Measurements from ENCODE around the gene EEF2KMT.
A peak's percentile ranks its signal among the peaks of the same experiment; 100 is the strongest.

Gene EEF2KMT

DNA sequence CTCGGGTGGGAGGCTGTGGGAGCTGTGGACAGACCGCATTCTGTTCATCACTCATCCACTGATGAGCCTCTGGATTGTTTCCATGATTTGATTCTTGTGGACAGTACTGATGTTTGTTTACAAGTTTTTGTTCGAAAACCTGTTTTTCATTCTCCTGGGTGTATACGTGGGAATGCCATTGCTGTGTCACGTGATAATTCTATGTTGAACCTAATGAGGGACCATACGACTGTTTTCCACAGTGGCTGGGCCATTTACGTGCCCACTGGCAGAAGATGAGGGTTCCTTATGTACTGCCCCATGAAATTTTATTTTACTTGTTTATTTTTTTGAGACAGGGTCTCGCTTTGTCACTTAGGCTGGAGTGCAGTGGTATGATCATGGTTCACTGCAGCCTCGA is 28.5 kb downstream of the EEF2KMT start:
- DNase-seq: no peak

DNA sequence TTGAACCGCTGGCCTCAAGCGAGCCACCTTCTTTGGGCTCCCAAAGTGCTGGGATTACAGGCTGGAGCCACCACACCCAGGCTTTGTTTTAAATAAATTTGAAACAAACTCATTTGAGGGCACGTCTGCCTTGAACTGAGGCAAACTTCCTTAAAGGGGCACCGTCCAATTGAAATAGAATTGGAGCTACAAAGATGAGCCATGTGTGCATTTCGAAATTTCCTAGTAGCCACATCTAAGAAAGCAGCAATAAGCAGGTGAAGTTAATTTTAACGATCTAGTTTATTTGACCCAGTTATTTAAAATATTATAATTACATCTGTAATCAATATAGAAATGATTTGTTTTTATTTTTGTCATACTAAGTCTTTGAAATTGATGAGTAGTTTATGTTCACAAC is 31.1 kb downstream of the EEF2KMT start:
- no peak for DNase-seq

DNA sequence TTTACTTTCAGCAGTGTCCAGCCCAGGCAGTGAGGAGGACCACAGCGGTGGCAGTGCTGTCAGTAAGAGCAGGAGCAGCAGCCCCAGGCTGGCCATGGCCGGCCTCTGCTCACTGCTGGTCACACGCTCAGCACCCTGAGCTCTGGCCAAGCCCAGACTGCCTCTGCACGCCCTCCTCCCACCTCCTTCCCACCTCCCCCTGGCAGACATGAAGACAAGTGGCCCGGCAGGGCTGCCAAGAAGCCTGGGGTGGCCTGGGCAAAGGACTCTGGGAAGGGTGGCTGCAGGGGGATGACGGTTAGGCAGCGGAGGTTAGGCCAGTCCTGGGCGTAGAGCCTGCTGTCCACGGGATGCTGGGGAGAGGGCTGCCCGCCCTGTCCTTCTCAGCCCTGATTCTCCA is 31.8 kb downstream of the EEF2KMT start, which contains the start of gene C16orf89:
Gene C16orf89, minus strand, starts transcription at position 144 of the 400 bp plus-strand sequence. Its CDS starts 48 bp downstream, at position 96.
- DNase-seq: peak; percentile 19

DNA sequence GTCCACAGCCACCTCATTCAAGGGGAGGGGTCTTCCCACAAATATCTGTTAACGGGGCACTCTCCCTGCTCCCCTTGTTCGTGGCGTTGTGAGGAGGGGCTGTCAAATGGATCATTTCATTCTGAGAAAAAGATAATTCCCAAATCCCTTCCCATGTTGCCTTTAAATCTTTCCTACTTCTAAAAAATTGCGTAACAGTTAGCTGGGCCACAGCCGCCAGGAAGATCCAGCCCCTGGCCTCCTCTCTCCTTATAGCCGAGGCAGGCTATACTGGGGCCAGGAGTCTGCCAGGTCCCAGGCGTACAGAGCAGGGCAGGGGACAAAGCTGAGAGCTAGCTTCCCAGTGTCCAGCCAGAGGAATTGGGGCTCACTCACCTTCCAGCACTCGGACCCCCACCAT is 32.3 kb downstream of the EEF2KMT start:
- DNase-seq: peak; percentile 10

DNA sequence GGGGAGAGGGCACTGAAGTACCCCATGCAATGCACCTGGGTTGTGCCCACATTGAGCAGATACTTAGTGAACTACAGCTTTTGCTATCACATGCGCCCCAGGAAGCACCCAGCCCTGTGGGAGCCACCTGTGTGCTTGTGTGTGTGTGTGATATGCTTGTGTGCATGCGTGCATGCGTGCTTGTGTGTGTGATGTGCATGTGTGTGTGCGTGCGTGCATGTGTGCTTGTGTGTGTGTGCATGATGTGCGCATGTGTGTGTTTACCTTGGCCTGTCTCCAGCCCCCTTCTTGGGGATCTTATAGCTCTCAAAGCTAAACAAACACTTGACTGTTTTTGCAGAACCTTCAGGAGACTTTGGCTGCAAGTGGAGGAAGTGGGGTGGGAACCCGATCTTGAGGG is 32.7 kb downstream of the EEF2KMT start:
- DNase-seq: peak; percentile 6

DNA sequence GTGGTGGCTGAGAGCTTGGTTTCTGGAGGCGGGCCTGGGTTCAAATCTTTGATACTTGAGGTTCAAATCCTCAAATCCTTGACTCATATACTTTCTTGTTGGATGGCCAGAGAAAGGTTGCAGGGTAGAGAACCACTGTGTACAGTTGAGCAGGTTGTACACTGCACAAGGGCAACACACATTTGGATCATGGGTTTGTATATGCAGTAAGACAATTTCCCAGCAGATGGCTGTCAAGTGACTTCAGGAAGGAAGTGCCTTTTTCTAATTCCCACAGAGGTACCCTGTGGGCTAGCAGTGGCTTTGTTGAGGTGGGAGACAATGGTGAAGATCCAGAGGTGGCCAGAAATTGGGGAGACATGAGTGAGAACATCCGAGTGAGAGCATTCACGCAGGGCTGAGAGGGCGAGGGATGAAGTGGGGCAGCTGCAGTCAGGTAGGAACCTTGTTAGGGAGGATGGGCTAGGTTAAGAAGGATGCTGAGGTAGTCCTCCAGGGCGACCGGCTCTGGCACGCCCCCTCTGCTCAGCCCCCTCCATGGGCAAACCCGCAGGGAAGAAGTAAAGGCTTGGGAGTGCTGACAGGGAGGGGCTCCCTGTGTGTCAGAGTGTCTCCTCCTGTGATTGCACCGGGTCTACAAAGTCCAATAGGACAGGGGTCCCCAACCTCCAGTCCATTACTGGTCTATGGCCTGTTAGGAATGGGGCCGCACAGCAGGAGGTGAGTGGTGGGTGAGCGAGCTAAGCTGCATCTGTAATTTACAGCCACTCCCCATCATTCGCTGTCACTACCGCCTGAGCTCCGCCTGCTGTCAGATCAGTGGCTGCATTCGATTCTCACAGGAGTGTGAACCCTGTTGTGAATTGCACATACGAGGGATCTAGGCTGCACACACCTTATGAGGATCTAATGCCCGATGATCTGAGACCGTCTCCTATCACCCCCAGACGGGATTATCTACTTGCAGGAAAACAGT is 34.5 kb downstream of the EEF2KMT start:
- DNase-seq: peak; percentile 10

DNA sequence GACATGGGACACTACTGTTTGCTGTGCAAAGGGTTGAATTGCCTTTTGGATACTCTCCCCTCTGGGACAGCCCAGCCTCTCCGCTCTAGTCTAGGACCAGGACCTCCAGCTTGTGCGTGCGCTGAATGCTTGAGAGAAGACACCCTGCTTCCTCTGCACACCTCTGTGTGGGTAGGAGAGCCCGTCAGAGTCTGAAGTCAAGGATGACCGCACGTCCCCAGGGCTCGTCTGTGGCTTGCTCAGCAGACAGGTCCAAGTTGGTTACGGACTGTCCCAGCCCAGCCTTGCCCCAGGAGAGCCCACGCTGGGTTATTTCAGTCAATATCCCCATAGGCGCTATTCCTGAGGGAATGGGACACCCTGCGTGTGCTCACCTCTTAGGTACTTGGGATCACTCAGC is 35.5 kb downstream of the EEF2KMT start:
- peak; percentile 24 for DNase-seq

DNA sequence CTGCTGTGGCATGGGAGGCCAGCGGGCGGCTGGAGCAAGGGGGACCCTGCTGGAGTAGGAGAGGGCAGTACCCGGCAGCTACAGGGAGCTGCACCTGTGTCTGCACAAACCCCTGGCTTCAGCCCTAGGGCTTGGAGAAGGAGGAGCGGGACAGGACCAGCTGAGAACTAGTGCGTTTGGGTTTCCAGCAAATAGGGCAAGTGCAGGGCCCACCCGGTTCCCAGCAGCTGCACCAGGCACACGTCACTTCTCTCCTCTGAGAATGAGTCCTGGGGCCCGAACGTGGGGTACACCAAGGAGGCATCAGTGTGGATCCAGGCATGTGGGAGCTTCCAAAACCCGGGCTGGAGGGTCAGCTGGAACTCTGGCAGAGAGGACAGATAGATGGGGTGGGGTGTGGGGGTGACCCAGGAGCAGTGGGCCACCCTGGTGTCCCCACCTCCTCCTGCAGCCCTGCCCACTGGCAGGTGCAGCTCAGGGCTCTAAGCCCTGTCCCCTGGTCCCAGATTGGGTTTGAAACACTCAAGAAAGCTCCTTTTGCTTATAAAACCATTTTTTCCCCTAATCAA is 37.4 kb downstream of the EEF2KMT start:
- DNase-seq: peak; percentile 15

DNA sequence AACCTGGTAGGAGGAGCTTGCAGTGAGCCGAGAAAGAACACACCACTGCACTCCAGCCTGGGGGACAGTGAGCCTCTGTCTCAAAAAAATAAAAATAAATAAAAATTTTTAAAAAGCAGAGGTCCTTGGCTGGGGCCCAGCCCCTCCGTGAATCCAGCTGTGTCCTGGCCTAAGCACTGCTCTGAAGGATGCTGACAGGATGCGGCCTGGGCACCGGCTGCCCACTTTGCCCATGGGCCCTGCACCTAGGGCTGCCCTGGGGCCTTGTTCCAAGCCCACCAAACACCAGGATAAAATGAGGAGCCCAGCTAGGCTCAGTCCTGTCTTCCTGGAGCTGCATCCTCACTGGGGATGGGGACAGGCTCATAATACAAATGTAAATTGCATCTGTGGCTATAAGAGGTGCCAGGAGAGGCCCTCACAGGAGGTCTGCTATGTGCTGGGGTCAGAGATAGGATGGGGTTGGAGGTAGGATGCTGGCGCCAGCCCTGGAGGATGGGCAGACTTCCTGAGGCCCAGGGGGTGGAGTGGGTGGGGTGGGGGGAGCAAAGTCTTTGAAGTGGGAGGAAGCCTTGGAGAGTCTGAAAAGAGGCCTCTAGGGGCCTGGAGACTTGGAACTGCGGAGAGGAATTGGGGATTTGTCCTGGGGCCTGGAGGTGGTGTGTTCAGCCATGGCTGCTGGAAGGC is 38.1 kb downstream of the EEF2KMT start:
- peak; percentile 8 for DNase-seq

DNA sequence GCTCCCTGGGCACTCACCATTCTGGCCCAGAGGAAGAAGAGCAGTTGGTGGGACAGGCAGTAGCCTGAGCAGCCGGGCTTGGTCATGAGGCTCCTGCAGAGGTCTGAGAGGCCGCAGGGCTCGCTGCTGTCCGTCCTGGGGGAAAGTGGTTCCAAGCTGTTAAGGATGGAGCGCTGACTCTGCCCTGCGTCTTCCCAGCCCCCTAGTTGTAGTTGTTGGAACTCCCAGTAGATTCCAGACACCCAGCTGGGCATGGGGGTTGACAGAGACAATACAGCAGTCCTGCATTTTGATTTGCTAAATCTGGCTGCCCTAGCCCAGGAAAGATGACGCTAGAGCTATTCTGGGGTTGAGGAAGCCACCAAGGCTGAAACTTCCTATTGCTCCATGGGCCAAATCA is 39.1 kb downstream of the EEF2KMT start:
- DNase-seq: peak; percentile 26

DNA sequence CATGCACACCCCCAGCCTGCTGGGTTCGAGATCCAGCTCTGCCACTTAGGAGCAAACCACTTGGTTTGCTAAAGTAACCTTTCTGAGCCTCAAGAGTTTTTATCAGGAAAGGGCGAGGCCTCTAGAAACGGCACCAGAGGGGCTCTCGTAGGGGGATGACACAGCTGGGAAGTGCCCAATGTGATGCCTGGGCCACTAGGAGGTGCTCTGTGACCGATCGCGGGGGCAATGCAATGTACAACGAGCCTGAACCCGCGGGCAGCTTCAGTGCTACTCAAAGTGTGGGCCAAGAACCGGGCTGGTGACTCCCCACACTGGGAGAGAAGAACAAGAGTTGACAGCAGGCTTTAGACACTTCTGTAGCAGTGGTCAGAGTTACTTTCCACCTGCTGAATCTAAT is 41.2 kb downstream of the EEF2KMT start:
- peak; percentile 15 for DNase-seq

DNA sequence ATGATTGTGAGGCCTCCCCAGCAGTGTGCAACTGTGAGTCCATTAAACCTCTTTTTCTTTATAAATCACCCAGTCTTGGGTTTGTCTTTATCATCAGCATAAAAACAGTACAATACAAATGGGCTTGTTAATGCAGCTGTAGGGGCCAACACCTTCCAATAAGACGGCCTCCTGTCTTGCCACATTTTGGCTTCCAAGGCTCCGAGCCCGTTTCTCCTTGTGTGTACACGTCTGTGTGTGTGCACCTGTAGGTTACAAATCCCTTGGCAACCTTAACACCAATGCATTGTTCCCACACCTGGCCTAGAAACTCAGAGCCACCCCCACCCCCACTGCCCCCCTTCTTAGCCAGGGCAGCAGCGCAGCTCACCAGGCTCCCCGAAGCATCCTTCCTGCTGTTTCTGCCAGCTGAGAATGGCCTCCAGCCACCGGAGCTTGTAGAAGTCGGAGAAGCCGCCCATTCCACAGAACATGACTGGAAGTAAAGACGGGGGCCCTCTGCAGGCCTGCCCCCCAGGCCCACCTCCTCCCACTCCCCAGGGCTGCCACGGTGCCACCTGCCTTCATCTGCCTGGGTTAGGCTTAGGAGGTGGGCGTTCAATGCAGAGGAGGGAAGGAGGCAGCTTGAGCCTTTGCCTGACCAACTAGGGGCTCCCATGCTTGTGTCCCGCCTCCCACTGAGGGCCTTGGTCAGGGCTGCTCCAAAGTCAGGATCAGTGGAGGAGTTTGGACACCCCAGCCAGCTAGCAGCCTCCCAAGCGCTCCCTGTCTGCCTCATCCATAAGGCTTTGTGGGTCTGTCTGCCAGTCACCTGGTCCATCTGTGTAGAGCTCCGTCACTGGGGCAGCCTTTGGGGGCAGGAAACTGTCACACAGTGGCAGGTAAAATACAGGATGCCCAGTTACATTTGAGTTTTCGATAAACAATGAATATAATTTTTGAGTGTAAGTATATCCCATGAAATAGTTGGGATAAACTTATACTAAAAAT is 42.4 kb downstream of the EEF2KMT start:
- DNase-seq: peak; percentile 9

DNA sequence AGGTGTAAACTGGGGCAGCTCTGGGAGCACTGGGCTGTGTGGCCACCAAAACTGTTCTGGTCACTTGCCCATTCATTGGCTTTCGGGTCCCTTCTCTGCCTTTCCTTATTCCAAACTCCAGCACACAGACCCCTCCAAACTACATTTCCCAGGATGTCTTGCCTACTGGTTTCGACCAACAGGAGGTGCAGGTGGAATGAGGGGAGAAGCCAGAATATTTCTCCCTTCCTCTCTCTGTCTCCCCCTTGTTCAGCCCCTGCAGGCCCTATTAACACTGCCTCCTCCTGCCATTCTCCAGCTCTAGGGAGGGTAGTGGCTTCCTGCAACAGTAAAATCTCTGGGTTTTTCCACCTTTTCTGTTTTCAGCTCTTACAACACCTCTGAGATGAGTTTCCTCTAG is 50.7 kb downstream of the EEF2KMT start:
- peak; percentile 2 for DNase-seq

DNA sequence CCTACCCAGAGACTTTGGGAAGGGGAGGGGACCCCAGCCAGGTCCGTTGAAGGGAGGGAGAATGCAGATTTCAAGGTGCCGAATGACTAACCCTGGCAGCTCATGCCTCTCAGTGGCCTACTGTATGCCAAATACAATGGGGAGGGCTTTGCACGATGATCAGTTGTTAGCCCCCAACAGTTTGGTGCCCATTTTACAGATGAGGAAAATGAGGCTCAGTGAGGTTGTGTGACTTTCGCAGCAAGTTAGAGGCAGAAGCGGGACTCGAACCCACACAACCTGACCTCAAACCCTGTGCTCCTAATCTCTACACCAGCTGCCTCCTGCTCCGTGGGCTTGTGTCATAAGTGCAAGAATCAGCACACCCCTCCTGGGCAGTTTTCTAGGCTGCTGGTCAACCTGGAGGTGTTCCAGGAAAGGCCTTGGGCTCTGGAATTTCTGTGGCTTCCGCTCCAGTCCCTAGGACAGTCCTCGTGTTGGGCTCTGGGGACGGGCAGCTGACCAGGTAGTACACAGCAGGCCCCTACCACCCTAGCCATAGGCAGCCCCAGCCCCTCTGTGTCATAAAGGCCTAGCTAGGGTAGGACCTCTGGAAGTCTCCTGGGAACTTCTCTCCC is 52.0 kb downstream of the EEF2KMT start:
- DNase-seq: peak; percentile 8

DNA sequence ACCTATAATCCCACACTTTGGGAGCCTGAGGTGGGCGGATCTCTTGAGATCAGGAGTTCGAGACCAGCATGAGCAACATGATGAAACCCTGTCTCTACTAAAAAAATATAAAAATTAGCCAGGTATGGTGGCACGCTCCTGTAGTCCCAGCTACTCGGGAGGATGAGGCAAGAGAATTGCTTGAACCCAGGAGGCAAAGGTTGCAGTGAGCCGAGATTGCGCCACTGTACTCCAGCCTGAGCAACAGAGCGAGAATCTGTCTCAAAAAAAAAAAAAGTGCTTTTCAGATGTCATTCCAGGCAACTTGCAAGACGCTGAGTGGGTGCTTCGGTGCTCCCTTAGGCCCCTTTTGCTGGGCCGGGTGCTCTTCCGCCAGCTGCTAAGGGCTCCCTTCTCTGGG is 53.0 kb downstream of the EEF2KMT start:
- DNase-seq: peak; percentile 2

DNA sequence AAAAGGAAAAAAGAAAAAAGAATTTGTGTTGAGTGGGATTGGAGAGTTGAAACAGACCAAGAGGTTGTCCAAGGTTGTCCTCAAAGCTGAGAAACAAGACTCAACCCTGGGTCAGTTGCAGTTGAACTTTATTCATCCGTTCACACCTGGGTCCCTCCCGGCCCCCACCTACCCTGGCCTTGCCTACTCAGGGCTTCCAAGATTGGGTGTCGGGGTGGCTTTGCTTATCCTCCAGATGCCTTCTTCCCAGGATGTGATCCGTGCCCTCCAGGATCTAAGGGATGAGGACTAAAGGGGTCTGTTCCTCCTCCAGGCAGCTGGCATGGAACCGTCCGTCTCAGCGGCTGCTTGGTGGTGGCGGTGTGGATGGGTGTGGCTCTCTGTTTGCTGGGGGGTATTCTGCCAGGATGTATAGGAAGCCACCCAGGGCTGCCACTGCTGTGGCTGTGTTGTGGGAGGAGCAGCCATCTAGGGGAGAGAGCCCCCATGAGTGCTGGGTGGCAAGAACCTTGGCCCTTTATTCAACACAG is 53.5 kb downstream of the EEF2KMT start:
- peak; percentile 19 for DNase-seq

DNA sequence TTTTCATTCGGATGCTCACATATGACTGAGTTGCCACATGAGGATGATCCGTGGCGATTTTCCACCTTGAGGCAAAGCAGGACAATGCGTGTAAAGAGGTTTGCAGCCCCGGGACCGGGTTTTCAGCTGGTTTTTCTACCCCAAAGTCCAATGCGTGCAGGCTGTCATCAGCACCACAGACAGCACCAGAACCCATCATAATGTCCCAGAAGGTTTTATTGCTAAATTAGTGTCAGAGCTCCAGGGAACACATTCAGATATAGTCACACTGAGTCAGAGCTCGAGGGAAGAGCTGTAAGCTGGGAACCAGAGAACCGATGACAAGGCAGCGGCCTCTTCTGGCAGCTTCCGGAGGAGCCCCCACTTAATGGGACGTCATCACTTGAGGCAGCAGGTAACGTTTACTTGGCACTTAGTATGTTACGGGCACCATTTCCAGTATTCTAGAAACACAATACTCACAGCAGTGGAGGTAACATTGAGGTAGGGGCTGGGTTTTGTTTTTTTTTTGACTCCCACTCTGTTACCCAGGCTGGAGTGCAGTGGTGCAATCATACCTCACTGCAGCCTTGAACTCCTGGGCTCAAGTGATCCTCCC is 54.9 kb downstream of the EEF2KMT start:
- DNase-seq: peak; percentile 10

DNA sequence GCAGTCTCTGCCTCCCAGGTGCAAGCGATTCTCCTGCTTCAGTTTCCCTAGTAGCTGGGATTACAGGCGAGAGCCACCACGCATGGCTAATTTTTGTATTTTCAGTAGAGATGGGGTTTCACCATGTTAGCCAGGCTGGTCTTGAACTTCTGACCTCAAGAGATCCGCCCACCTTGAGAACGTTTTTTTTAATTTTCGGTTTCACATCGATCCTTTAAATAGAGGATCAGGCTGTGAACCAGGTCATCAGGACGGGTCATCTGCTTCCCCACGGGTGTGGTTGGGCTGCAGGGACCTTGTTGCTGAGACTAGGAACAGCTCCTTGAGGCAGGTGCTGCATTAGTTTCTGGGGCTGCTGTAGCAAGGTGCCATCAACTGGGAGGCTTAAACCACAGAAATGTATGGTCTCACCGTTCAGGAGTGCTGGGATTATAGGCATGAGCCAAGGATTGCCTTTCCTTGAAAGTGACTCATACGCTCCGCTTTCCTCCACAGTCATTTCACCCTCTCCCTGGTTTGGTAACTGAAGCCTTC is 55.9 kb downstream of the EEF2KMT start:
- DNase-seq: peak; percentile 15

DNA sequence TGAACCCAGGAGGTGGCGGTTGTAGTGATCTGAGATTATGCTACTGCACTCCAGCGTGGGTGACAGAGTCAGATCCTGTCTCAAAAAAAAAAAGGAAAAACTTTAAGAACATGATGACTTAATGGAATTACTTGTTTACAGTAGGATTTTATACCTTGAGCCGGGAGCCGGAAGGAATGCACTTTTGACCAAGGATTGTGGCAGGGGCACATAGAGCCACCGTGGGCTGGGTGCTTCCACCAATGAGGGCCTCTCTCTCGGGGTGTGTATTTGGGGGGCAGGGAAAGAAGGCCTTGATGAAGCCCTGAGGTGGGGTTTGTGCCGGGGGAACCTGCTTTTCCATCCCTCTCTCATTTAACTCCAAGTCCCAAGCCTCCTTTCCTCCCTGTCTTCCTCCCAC is 57.1 kb downstream of the EEF2KMT start:
- no peak for DNase-seq

DNA sequence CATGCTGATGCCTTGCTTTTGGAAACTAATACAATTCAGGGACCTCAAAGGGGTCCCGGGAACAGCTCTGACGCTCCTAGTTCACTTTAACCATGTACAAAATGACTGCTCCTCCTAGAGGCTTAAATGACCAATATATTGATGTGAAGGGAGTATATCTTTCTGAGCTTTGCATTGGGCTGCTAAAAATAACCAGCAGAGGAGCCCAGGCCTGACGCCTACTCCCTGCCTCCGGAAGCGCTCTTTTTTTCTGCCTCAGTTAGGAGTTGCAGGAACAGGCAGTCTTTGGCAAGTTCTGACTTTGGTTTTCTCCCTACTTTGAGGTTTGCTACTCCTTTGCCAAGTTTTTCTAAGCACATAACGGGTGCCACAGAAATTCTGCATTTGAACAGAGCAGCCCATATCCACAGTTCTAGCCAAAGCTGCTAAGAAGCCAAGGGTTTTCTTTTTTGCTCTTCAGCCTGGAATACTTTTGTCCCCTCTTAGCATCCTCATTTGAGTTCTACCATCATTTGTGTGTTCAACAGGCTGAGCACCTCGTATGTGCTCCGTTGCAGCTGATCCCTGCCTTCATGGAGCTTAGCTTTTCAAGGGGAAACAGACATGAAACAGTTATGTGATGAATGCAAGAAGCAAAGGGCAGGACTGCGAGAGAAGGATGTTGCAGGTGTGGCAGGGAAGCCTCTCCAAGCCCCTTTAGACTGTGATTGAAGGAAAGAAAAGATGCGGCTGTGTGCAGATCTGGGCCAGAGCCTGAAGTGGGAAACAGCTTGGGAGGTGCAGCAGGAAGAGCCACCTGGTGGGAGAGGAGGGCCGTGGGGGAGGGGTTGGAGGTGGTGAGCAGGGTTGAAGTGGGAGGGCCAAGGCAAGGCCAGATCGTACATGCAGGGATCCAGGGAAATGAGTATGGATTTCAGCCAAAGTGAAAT is 61.1 kb downstream of the EEF2KMT start:
- peak; percentile 33 for DNase-seq

Measured in left hindlimb (tissue), 1 donor.